Measurements from ENCODE around the gene SPINT2. TPM values are rescaled to one million over a fixed set of nuclear protein-coding genes. Genes with fewer than 3 reads are reported as not detected.

Gene SPINT2
- total RNA-seq, 1 donor from 2014 or later: 231 TPM

DNA sequence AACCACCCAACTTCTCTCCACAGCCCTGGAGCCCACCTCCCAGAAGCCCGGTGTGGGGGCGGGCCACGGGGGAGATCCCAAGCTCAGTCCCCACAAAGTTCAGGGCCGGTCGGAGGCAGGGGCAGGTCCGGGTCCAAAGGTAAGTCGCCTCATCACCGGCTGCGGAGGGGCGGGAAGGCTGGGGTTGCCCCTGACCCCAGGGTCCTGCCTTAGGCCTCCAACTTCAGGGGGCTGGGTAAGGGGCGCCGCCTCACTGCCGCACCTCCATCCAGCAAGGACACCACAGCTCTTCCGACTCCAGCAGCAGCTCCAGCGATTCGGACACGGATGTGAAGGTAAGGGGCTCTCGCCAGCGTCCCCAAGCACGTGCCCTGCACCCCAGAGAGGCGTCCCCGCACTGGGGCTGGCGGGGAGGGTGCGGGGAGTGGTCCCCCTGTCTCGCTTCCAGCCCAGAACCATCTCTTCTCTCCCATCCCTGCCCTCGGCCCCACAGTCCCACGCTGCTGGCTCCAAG is 40.0 kb downstream of the SPINT2 start:
- DNase-seq: no peak
- no peak for TF ChIP-seq CTCF (IDR thresholded peaks at IDR 0.05)
- intact Hi-C loops (cut with DNase I): no loop called here
- peak overlapping the region; percentile 43 for H3K4me3 ChIP-seq
- H3K27ac ChIP-seq: peak overlapping the region; percentile 80
- H3K27me3 ChIP-seq: no peaks in the 10 kb centered on the region
- peaks cover 10% of the 10 kb centered on the region for H3K4me1 ChIP-seq
- peaks cover 5% of the 10 kb centered on the region for H3K36me3 ChIP-seq
- peak; percentile 2 for ATAC-seq
- H3K9me3 ChIP-seq: no peaks in the 10 kb centered on the region

DNA sequence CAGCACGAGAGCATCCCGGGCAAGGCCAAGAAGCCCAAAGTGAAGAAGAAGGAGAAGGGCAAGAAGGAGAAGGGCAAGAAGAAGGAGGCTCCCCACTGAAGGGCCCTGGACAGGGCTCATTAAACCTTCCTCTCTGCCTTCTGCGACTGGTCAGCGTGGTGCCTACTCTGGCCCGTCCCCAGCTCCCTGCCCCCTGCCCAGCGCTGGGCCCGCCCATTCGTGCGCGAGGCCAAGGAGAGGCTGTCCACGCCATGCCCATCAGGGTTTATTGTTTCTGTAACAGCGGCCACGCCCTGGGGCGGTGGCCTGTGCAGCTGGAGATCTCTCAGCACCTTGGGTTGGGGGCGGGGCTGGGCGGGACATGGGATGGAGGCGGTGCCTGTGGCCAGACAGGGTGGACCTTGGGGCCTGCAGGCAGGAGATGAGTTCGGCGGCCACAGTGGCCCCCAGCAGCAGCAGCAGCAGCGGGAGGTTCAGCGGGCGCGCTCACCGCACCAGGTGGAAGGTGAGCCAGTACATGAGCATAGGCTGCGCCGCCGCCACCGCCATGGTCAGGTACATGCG is 40.6 kb downstream of the SPINT2 start:
- ATAC-seq (peak; percentile 90), DNase-seq (peak; percentile 92)
- Histone ChIP-seq H3K27ac (peak overlapping the region; percentile 80), H3K27me3 (no peaks in the 10 kb centered on the region), H3K9me3 (no peaks in the 10 kb centered on the region), H3K36me3 (peaks cover 5% of the 10 kb centered on the region), H3K4me3 (peak overlapping the region; percentile 43), H3K4me1 (peaks cover 10% of the 10 kb centered on the region)
- intact Hi-C loops (cut with DNase I): no loop called here
- TF ChIP-seq CTCF (IDR thresholded peaks at IDR 0.05): no peak

DNA sequence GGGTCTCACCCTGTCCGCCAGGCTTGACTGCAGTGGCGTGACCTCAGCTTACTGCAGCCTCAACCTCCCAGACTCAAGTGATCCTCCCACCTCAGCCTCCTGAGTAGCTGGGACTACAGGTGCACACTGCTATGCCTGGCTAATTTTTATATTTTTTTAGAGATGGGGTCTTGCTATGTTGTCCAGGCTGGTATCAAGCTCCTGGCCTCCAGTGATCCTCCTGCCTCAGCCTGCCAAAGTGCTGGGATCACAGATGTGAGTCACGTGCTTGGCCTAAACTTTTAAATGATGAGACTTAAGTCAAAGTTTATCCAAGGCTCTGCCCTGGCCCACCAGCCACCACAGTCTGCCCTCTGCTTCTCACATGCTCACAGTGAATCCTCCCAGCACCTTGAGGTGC is 41.9 kb downstream of the SPINT2 start:
- no peak for TF ChIP-seq CTCF (IDR thresholded peaks at IDR 0.05)
- intact Hi-C loops (cut with DNase I): no loop called here

DNA sequence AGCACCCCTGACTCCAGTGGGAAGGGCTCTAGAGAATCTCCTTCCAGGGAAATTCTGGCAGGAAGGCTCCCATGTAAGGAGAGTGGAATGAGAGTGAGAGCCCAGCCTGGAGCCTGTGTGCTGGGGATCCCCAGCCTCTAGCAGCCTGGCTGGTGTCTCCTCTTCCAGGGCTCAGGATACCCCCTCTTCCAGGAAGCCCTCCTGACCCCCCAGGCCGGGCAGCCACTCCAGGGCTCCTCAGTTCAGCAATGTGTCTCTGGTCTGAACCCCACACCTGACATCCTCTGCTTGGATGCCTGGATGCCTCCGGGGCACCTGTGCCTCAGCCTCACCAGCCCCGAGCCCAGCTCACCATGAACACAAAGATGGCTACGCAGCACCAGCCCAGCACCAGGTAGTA is 42.7 kb downstream of the SPINT2 start:
- Histone ChIP-seq H3K36me3 (peaks cover 5% of the 10 kb centered on the region), H3K4me1 (peaks cover 10% of the 10 kb centered on the region)

More for the DNA sequence above, 41.9 kb downstream of the SPINT2 start:
- ATAC-seq: no peak
- no peaks in the 10 kb centered on the region for H3K27me3 ChIP-seq
- H3K36me3 ChIP-seq: peaks cover 5% of the 10 kb centered on the region
- H3K27ac ChIP-seq: no peak overlapping the region
- no peak overlapping the region for H3K4me3 ChIP-seq
- no peaks in the 10 kb centered on the region for H3K9me3 ChIP-seq
- H3K4me1 ChIP-seq: peaks cover 10% of the 10 kb centered on the region
- DNase-seq: no peak

DNA sequence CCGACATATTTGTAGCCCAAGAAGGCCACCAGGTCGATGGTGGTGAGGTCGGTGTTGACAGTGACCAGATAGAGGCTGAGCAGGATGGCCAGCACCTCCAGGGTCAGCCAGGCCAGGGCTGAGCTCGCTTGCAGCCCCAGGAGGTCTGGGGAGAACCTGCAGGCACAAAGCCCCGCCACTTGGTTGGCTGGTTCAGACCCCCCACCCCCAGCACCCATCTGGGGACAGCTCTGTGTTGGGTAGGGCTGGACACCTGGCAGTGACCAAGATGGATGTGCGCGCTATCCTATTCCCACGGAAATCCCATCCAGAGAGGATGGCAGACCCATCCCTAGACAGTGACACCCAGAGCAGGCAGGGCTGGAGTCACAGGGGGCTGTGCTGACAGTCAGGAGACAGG is 43.2 kb downstream of the SPINT2 start:
- Histone ChIP-seq H3K4me3 (no peak overlapping the region), H3K9me3 (no peaks in the 10 kb centered on the region), H3K4me1 (peaks cover 10% of the 10 kb centered on the region), H3K36me3 (peaks cover 5% of the 10 kb centered on the region), H3K27ac (no peak overlapping the region), H3K27me3 (no peaks in the 10 kb centered on the region)
- DNase-seq: no peak
- ATAC-seq: no peak
- no peak for TF ChIP-seq CTCF (IDR thresholded peaks at IDR 0.05)
- intact Hi-C loops (cut with DNase I): no loop called here

More for the DNA sequence above, 42.7 kb downstream of the SPINT2 start:
- intact Hi-C loops (cut with DNase I): no loop called here
- DNase-seq: no peak
- H3K4me3 ChIP-seq: no peak overlapping the region
- no peak overlapping the region for H3K27ac ChIP-seq
- no peak for TF ChIP-seq CTCF (IDR thresholded peaks at IDR 0.05)
- ATAC-seq: no peak
- no peaks in the 10 kb centered on the region for H3K27me3 ChIP-seq
- no peaks in the 10 kb centered on the region for H3K9me3 ChIP-seq

Data from upper lobe of right lung (tissue), 1 donor.